ENCODE data around the gene FERMT1. TPM values are rescaled to one million over a fixed set of nuclear protein-coding genes. Genes with fewer than 3 reads are reported as not detected.

Gene FERMT1
- total RNA-seq, 1 experiment from 2014 or later: 1.3 TPM

GRCh38 chr20:6165346-6165745 lies 42.5 kb upstream of the FERMT1 start:
- BruUV-seq (replicated peaks): no TSS peak
- DNase-seq (ENCODE audit: low spot score): no peak
- Histone ChIP-seq H3K4me1 (ENCODE audit: insufficient read depth, low read length, poor library complexity, severe bottlenecking) (no peaks in the 10 kb centered on the region), H3K27ac (ENCODE audit: low read depth, low read length, poor library complexity, severe bottlenecking) (no peak overlapping the region), H3K9me3 (ENCODE audit: low read depth, low read length, poor library complexity, severe bottlenecking) (no peaks in the 10 kb centered on the region), H3K27me3 (replicated peaks; ENCODE audit: insufficient read depth, low read depth, low read length, poor library complexity) (peaks cover 61% of the 10 kb centered on the region), H3K36me3 (ENCODE audit: insufficient read depth, low read length, poor library complexity, severe bottlenecking) (no peaks in the 10 kb centered on the region), H3K4me3 (ENCODE audit: low read depth, low read length, poor library complexity, severe bottlenecking) (no peak overlapping the region)
- intact Hi-C loops (cut with micrococcal nuclease; ENCODE audit: unreplicated experiment): no loop called here
- TF ChIP-seq EZH2 (IDR thresholded peaks at IDR 0.05; ENCODE audit: borderline replicate concordance, low read depth, low read length, poor library complexity, severe bottlenecking): no peak
- TF ChIP-seq, protein P1, sequence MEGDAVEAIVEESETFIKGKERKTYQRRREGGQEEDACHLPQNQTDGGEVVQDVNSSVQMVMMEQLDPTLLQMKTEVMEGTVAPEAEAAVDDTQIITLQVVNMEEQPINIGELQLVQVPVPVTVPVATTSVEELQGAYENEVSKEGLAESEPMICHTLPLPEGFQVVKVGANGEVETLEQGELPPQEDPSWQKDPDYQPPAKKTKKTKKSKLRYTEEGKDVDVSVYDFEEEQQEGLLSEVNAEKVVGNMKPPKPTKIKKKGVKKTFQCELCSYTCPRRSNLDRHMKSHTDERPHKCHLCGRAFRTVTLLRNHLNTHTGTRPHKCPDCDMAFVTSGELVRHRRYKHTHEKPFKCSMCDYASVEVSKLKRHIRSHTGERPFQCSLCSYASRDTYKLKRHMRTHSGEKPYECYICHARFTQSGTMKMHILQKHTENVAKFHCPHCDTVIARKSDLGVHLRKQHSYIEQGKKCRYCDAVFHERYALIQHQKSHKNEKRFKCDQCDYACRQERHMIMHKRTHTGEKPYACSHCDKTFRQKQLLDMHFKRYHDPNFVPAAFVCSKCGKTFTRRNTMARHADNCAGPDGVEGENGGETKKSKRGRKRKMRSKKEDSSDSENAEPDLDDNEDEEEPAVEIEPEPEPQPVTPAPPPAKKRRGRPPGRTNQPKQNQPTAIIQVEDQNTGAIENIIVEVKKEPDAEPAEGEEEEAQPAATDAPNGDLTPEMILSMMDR (conservative IDR thresholded peaks at IDR 0.05; ENCODE audit: low read depth, low read length): no peak
- CTCF ChIA-PET: no interaction called here
- POLR2A ChIA-PET (ENCODE audit: low non-redundant PET): no interaction called here

- ChIA-PET CTCF (no interaction called here), POLR2A (ENCODE audit: low non-redundant PET) (interaction anchor here (0.7 kb wide), 1 partner anchor 373 kb away, joined by 3 read pairs; no protein-coding TSS in a partner anchor)
- peaks cover 67% of the 10 kb centered on the region for H3K27me3 ChIP-seq (replicated peaks; ENCODE audit: insufficient read depth, low read depth, low read length, poor library complexity)
- DNase-seq (ENCODE audit: low spot score): no peak
- intact Hi-C loops (cut with micrococcal nuclease; ENCODE audit: unreplicated experiment): no loop called here
- no peak overlapping the region for H3K4me3 ChIP-seq (ENCODE audit: low read depth, low read length, poor library complexity, severe bottlenecking)
- TF ChIP-seq, protein P1 (conservative IDR thresholded peaks at IDR 0.05; ENCODE audit: low read depth, low read length): no peak
- TF ChIP-seq EZH2 (IDR thresholded peaks at IDR 0.05; ENCODE audit: borderline replicate concordance, low read depth, low read length, poor library complexity, severe bottlenecking): no peak
- no TSS peak for BruUV-seq (replicated peaks)
- no peaks in the 10 kb centered on the region for H3K9me3 ChIP-seq (ENCODE audit: low read depth, low read length, poor library complexity, severe bottlenecking)
- H3K4me1 ChIP-seq (ENCODE audit: insufficient read depth, low read length, poor library complexity, severe bottlenecking): no peaks in the 10 kb centered on the region
- no peaks in the 10 kb centered on the region for H3K36me3 ChIP-seq (ENCODE audit: insufficient read depth, low read length, poor library complexity, severe bottlenecking)
- no peak overlapping the region for H3K27ac ChIP-seq (ENCODE audit: low read depth, low read length, poor library complexity, severe bottlenecking)
Measured at GRCh38 chr20:6164421-6165341, 41.9 kb upstream of the FERMT1 start.

GRCh38 chr20:6160736-6161135 lies 37.9 kb upstream of the FERMT1 start:
- no peak overlapping the region for H3K4me3 ChIP-seq (ENCODE audit: low read depth, low read length, poor library complexity, severe bottlenecking)
- POLR2A ChIA-PET (ENCODE audit: low non-redundant PET): no interaction called here
- H3K27me3 ChIP-seq (replicated peaks; ENCODE audit: insufficient read depth, low read depth, low read length, poor library complexity): peaks cover 72% of the 10 kb centered on the region
- no peak for TF ChIP-seq EZH2 (IDR thresholded peaks at IDR 0.05; ENCODE audit: borderline replicate concordance, low read depth, low read length, poor library complexity, severe bottlenecking)
- TF ChIP-seq, protein P1 (conservative IDR thresholded peaks at IDR 0.05; ENCODE audit: low read depth, low read length): no peak
- no peaks in the 10 kb centered on the region for H3K36me3 ChIP-seq (ENCODE audit: insufficient read depth, low read length, poor library complexity, severe bottlenecking)
- H3K9me3 ChIP-seq (ENCODE audit: low read depth, low read length, poor library complexity, severe bottlenecking): peaks cover 3% of the 10 kb centered on the region
- H3K4me1 ChIP-seq (ENCODE audit: insufficient read depth, low read length, poor library complexity, severe bottlenecking): no peaks in the 10 kb centered on the region
- intact Hi-C loops (cut with micrococcal nuclease; ENCODE audit: unreplicated experiment): no loop called here
- H3K27ac ChIP-seq (ENCODE audit: low read depth, low read length, poor library complexity, severe bottlenecking): no peak overlapping the region
- no peak for DNase-seq (ENCODE audit: low spot score)
- BruUV-seq (replicated peaks): no TSS peak
- CTCF ChIA-PET: no interaction called here

Data from A673 (cell line).